A549 treated with dexamethasone at 1 μM for 4 hours (cell line): ENCODE measurements around the gene DNAJC5. TPM values are rescaled to one million over a fixed set of nuclear protein-coding genes. Genes with fewer than 3 reads are reported as not detected.

ENCODE experiments used
- total RNA-seq: library from RNA; stranded (reverse); fragments of 200-300 nt; extraction: Qiagen RNA extraction; gene quantifications from 5 replicates; pipeline ENCODE4 v1.2.3, GENCODE V29; 2022

DNAJC5 gene
- 21.7 to 30.4 TPM (median 29.3 TPM) in 5 replicates for total RNA-seq

GRCh38 chr20:63894358-63895201 is at the start of gene DNAJC5:
Gene DNAJC5, plus strand, starts transcription at chr20:63895126. Its CDS starts 33,220 bp downstream, at chr20:63928346.

GRCh38 chr20:63861365-63861934 is 33.5 kb upstream of the DNAJC5 start, which contains the start of gene ABHD16B:
Gene ABHD16B, plus strand, starts transcription at chr20:63861498. Its CDS starts 43 bp downstream, at chr20:63861541.

GRCh38 chr20:63864978-63865640 is 29.8 kb upstream of the DNAJC5 start, which contains the start of gene TPD52L2:
Gene TPD52L2, plus strand, starts transcription at chr20:63865270. Its CDS starts 96 bp downstream, at chr20:63865366.

GRCh38 chr20:63955827-63956663 is 61.1 kb downstream of the DNAJC5 start, which contains the start of gene UCKL1:
Gene UCKL1, minus strand, starts transcription at chr20:63956416. Its CDS starts 44 bp downstream, at chr20:63956372.

GRCh38 chr20:63969838-63970713 is 75.2 kb downstream of the DNAJC5 start, which contains the start of gene ZNF512B:
Gene ZNF512B, minus strand, starts transcription at chr20:63969930. Its CDS starts 1,980 bp downstream, at chr20:63967950.

GRCh38 chr20:63979557-63980316 is 84.8 kb downstream of the DNAJC5 start, which contains the start of gene SAMD10:
Gene SAMD10, minus strand, starts transcription at chr20:63979642. Its CDS starts 175 bp downstream, at chr20:63979467.

GRCh38 chr20:63980806-63981728 is 86.1 kb downstream of the DNAJC5 start, which contains the start of gene PRPF6:
Gene PRPF6, plus strand, starts transcription at chr20:63981132. Its CDS starts 114 bp downstream, at chr20:63981246.

Other genes starting within 250 kb of the DNAJC5 start
- gene STMN3, start 241.7 kb upstream of the DNAJC5 start, total RNA-seq = 7.3 to 10.1 TPM (median 8.4 TPM) in 5 replicates
- gene RTEL1, start 236.8 kb upstream of the DNAJC5 start, total RNA-seq = 4.1 to 7.8 TPM (median 5.9 TPM) in 5 replicates
- 0.77 to 0.97 TPM (median 0.84 TPM) in 4 of 5 replicates, not detected in the other for gene TNFRSF6B, start 198.5 kb upstream of the DNAJC5 start, total RNA-seq
- gene ARFRP1, start 187.2 kb upstream of the DNAJC5 start, total RNA-seq = 28.6 to 39.8 TPM (median 36.2 TPM) in 5 replicates
- gene ZGPAT, start 187.1 kb upstream of the DNAJC5 start, total RNA-seq = 19.0 to 26.9 TPM (median 26.0 TPM) in 5 replicates
- 2.9 to 9.5 TPM (median 8.9 TPM) in 5 replicates for gene LIME1, start 158.5 kb upstream of the DNAJC5 start, total RNA-seq
- gene SLC2A4RG, start 155.3 kb upstream of the DNAJC5 start, total RNA-seq = 57.9 to 88.8 TPM (median 82.1 TPM) in 5 replicates
- 0.65 to 0.82 TPM (median 0.73 TPM) in 5 replicates for gene ZBTB46, start 63.9 kb upstream of the DNAJC5 start, total RNA-seq
- gene ABHD16B, start 33.6 kb upstream of the DNAJC5 start, total RNA-seq = not detected in 5 replicates
- gene TPD52L2, start 29.9 kb upstream of the DNAJC5 start, total RNA-seq = 125 to 135 TPM (median 132 TPM) in 5 replicates
- 19.2 to 34.0 TPM (median 30.6 TPM) in 5 replicates for gene UCKL1, start 61.3 kb downstream of the DNAJC5 start, total RNA-seq
- 8.8 to 14.4 TPM (median 13.0 TPM) in 5 replicates for gene ZNF512B, start 74.8 kb downstream of the DNAJC5 start, total RNA-seq
- not detected in 5 replicates for gene SAMD10, start 84.5 kb downstream of the DNAJC5 start, total RNA-seq
- gene PRPF6, start 86.0 kb downstream of the DNAJC5 start, total RNA-seq = 47.9 to 59.1 TPM (median 58.3 TPM) in 5 replicates
- 0.18 to 0.39 TPM (median 0.29 TPM) in 5 replicates for gene C20orf204, start 141.1 kb downstream of the DNAJC5 start, total RNA-seq
- 1.1 to 2.7 TPM (median 1.9 TPM) in 5 replicates for gene SOX18, start 154.5 kb downstream of the DNAJC5 start, total RNA-seq
- gene TCEA2, start 168.1 kb downstream of the DNAJC5 start, total RNA-seq = 30.6 to 51.5 TPM (median 46.2 TPM) in 5 replicates
- gene RGS19, start 184.4 kb downstream of the DNAJC5 start, total RNA-seq = 34.0 to 48.8 TPM (median 43.6 TPM) in 5 replicates
- gene OPRL1, start 185.0 kb downstream of the DNAJC5 start, total RNA-seq = 0.91 to 2.0 TPM (median 1.5 TPM) in 5 replicates
- 0.68 to 1.4 TPM (median 1.0 TPM) in 5 replicates for gene LKAAEAR1, start 189.3 kb downstream of the DNAJC5 start, total RNA-seq
- not detected in 5 replicates for gene NPBWR2, start 212.4 kb downstream of the DNAJC5 start, total RNA-seq